ENCODE measurements around the gene PCDH15. TPM values are rescaled to one million over a fixed set of nuclear protein-coding genes. Genes with fewer than 3 reads are reported as not detected.

Gene PCDH15
- total RNA-seq, 2 experiments from 2014 or later, result not detected

DNA sequence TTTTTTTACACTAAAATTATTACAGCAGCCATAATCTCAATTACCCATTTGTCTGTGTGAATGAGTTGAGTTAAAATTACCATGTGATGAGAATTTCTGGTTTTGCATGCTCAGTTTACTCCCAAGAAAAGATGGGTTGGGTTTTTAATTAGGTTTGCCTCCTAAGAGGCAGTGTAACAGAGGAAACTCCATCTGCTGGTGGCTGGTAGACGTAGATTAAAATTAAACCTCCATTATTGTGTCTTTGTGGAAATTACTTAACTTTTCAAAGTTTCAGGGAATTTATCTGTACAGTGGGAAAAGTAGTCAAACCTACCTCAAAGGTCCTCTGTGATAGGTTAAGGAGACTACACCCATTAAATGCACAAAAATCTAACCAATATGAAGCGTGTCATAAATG, 954.2 kb downstream of the PCDH15 start:
- Histone ChIP-seq H3K4me1 (ENCODE audit: insufficient read depth, low read length) (no peaks in the 10 kb centered on the region), H3K9me3 (ENCODE audit: control insufficient read depth in 1 of 2, insufficient read depth in 1 of 2, low read length in 2 of 2) (peaks cover 0 to 7% of the 10 kb centered on the region in 2 experiments), H3K36me3 (ENCODE audit: insufficient read depth, low read length) (no peaks in the 10 kb centered on the region), H3K27me3 (ENCODE audit: control insufficient read depth in 1 of 2, insufficient read depth in 2 of 2, low read length in 2 of 2) (no peaks in the 10 kb centered on the region), H3K27ac (ENCODE audit: low read depth in 1 of 2, low read length in 2 of 2) (no peak overlapping the region), H3K4me3 (ENCODE audit: low read length) (no peak overlapping the region)
- H3K9me3 Mint-ChIP-seq, result no peaks in the 10 kb centered on the region
- TF ChIP-seq, protein P1, sequence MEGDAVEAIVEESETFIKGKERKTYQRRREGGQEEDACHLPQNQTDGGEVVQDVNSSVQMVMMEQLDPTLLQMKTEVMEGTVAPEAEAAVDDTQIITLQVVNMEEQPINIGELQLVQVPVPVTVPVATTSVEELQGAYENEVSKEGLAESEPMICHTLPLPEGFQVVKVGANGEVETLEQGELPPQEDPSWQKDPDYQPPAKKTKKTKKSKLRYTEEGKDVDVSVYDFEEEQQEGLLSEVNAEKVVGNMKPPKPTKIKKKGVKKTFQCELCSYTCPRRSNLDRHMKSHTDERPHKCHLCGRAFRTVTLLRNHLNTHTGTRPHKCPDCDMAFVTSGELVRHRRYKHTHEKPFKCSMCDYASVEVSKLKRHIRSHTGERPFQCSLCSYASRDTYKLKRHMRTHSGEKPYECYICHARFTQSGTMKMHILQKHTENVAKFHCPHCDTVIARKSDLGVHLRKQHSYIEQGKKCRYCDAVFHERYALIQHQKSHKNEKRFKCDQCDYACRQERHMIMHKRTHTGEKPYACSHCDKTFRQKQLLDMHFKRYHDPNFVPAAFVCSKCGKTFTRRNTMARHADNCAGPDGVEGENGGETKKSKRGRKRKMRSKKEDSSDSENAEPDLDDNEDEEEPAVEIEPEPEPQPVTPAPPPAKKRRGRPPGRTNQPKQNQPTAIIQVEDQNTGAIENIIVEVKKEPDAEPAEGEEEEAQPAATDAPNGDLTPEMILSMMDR (IDR thresholded peaks at IDR 0.05), result no peak
- H3K27me3 Mint-ChIP-seq, result no peaks in the 10 kb centered on the region
- no peak for DNase-seq
- no peak overlapping the region for H3K27ac Mint-ChIP-seq
- H3K36me3 Mint-ChIP-seq (ENCODE audit: low read depth), result no peaks in the 10 kb centered on the region
- ChIA-PET POLR2A (no interaction called here), CTCF (no interaction called here)
- H3K4me1 Mint-ChIP-seq (ENCODE audit: low read depth), result no peaks in the 10 kb centered on the region
- no peak overlapping the region for H3K4me3 Mint-ChIP-seq
- ATAC-seq (ENCODE audit: poor library complexity), result no peak
- intact Hi-C loops (cut with DNase I, micrococcal nuclease), result no loop called here

DNA sequence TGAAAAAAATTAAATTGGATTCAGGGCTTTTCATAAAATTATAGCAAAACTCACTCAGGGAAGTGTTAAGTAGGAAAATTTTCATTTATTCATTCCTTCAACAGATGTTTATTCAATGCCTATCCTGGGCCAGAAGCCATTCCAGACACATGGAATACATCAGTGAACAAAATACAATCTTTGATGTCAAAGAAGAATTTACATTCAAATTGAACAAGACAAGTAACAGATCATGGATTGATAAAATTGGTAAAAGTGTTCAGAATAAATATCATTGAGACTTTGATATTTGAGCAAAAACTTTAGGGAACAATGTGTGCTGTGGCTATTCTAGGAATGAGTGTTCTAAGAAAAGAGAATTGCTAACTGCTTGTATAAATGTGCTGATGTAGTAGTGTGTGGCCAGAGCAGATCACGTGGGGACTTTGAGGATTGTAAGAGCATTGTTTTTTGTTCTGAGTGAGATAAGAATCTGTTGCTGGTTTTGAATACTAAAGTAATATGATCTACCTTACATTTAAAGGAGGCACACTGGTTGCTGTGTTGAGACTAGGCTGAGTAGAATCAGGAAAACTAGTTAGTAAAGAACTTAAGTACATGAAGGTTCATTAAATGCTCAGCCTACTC, 957.2 kb downstream of the PCDH15 start:
- H3K27me3 Mint-ChIP-seq, result no peaks in the 10 kb centered on the region
- H3K4me3 Mint-ChIP-seq, result no peak overlapping the region
- POLR2A ChIA-PET, result no interaction called here
- no peak overlapping the region for H3K27ac Mint-ChIP-seq
- no peaks in the 10 kb centered on the region for H3K4me1 Mint-ChIP-seq (ENCODE audit: low read depth)
- intact Hi-C loops (cut with DNase I, micrococcal nuclease), result no loop called here
- no peak overlapping the region for H3K27ac ChIP-seq (ENCODE audit: low read depth in 1 of 2, low read length in 2 of 2)
- no peaks in the 10 kb centered on the region for H3K36me3 Mint-ChIP-seq (ENCODE audit: low read depth)
- CTCF ChIA-PET, result no interaction called here
- ATAC-seq (ENCODE audit: poor library complexity) (no peak), DNase-seq (no peak)
- no peaks in the 10 kb centered on the region for H3K36me3 ChIP-seq (ENCODE audit: insufficient read depth, low read length)
- H3K4me1 ChIP-seq (ENCODE audit: insufficient read depth, low read length), result no peaks in the 10 kb centered on the region
- peaks cover 3% of the 10 kb centered on the region in 2 experiments for H3K9me3 ChIP-seq (ENCODE audit: control insufficient read depth in 1 of 2, insufficient read depth in 1 of 2, low read length in 2 of 2)
- TF ChIP-seq, protein P1 (IDR thresholded peaks at IDR 0.05), result no peak
- H3K4me3 ChIP-seq (ENCODE audit: low read length), result no peak overlapping the region
- H3K9me3 Mint-ChIP-seq, result no peaks in the 10 kb centered on the region
- H3K27me3 ChIP-seq (ENCODE audit: control insufficient read depth in 1 of 2, insufficient read depth in 2 of 2, low read length in 2 of 2), result no peaks in the 10 kb centered on the region

DNA sequence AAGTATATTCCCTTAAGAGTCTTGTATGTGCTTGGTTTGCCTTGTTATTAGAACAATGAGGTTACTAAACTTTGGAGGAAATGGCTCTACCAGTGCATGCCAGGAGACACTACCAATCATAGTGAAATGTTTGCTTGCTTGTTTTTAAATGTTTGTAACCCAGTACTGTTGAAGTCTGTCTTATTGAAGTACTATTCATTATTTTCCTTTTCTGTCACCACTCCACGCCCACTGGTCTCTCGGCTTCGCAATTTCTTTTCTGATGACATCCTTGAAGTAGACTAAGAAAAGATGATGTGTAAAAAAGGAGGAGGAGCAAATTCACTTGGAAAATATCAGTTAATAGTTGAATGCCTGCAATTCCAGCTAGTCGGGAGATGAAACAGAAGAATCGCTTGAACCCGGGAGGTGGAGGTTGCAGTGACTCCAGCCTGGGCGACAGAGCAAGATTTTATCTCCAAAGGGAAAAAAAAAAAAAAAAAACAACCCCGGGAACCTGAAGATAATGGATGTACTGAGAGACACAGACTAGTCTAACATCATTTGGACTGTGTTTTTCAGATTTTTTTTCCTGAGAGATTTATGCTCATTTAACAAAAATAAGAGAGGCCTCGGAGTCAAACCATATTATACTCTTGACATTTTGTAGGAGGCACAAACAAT, 959.4 kb downstream of the PCDH15 start:
- Mint-ChIP-seq H3K27ac (no peak overlapping the region), H3K9me3 (no peaks in the 10 kb centered on the region), H3K27me3 (no peaks in the 10 kb centered on the region), H3K4me1 (ENCODE audit: low read depth) (no peaks in the 10 kb centered on the region), H3K4me3 (no peak overlapping the region), H3K36me3 (ENCODE audit: low read depth) (no peaks in the 10 kb centered on the region)
- no peaks in the 10 kb centered on the region for H3K36me3 ChIP-seq (ENCODE audit: insufficient read depth, low read length)
- no peaks in the 10 kb centered on the region for H3K4me1 ChIP-seq (ENCODE audit: insufficient read depth, low read length)
- peaks cover 3% of the 10 kb centered on the region in 2 experiments for H3K9me3 ChIP-seq (ENCODE audit: control insufficient read depth in 1 of 2, insufficient read depth in 1 of 2, low read length in 2 of 2)
- intact Hi-C loops (cut with DNase I, micrococcal nuclease), result no loop called here
- DNase-seq (no peak), ATAC-seq (ENCODE audit: poor library complexity) (no peak)
- TF ChIP-seq, protein P1 (IDR thresholded peaks at IDR 0.05), result no peak
- no peak overlapping the region for H3K27ac ChIP-seq (ENCODE audit: low read depth in 1 of 2, low read length in 2 of 2)
- ChIA-PET CTCF (no interaction called here), POLR2A (no interaction called here)
- H3K4me3 ChIP-seq (ENCODE audit: low read length), result no peak overlapping the region
- H3K27me3 ChIP-seq (ENCODE audit: control insufficient read depth in 1 of 2, insufficient read depth in 2 of 2, low read length in 2 of 2), result no peaks in the 10 kb centered on the region

Data from CD4-positive, alpha-beta T cell (primary cell).